Left hindlimb (tissue), 1 donor: ENCODE data around the gene SAPCD1.
"Not testable (repeated sequence)": the region's sequence is repeated elsewhere in the genome, so short reads cannot be mapped to it uniquely, and the experiment has no call there.

Experiments
- DNase-seq: peaks from one replicate; pipeline ENCODE4 v3.0.0-alpha.2; 2018

Gene SAPCD1

DNA sequence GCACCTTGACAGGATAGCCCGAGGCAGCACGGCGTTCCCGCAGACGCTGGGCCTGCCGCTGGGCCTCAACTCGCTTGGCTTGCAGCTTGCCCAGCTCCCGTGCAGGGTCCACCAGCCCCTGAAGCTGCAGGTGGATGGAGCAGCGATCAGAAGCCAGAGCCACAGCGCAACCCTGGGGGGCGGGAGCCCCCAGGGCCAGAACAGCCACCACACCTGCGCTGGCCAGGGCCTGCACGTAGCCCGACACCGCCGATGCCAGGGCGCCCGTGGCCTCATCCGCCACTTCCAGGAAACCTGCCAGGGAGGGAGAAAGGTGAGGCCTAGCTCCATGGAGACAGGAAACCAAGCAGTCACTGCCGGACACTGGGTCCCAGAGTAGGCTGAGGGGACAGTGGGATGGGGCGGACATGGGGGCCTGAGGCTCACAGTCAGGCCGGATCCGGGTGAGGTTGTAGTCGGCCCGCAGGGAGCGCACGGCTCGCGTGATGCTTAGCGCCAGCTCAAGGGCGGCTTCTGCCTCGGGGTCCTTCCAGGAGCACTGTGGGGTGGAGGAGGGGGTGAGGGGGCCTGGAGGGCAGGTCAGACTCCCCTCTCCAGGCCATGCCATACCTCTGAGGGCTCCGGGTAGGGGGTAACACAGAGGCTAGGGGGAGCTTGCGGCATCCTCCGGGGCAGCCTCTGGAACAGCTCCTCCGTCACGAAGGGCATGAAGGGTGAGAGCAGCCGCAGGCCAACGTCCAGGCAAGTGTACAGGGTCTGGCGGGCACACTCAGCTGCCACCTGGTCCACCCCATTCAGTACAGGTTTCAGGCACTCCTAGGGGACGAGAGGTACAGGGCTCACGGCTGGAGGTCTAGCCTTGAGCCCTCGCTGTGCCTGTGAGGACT is 16.8 kb downstream of the SAPCD1 start:
- no peak for DNase-seq

DNA sequence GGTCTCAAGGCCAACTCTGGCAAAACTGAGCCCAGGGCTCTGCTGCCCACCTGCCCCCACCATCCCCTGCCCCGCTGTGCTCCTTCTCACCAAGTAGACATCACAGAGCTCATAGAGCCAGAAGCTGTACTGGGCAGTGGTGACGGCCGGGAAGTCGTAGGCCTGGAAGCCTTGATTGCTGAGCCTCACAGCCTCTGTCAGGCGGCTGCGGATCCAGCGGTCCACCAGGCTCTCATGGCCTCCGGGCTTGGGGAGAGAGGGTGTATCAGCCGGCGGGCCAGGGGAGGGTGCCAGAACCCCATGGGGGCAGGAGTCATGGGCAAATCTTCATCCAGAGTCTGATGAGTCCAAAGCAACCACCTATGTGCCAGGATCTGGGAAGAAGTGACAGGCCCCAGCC is 17.5 kb downstream of the SAPCD1 start:
- no peak for DNase-seq

DNA sequence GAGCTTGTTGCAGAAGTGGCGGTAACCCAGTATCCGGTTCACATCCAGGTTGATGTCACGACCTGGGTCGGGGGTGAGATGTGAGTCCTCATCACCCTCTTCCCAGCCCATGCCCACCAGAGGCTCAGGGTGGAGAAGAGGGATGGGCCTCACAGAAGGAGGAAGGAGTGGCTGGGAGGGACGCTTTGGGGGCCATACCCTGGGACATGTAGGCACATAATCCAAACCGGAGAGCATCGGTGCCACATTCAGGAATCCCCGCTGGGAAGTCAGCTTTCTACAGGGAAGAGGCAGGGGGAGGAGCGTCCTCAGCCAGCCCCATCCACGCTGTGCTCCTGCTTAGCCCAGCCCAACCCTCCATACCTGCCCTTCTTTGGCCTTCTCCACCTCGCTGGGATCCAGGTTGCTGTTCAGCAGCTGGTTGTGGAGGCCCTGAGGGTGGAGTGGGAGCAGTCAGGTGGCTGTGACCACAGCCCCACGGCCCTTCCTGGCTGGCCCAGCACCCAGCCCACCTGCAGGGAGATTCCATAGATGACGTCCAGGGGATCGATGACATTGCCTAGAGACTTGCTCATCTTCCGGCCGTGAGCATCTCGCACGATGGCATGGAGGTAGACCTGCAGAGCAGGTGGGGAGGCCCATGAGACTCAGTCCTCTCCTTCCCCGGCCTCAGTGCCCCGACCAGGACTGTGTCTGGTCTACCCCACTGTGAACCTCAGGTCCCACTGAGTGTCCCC is 18.2 kb downstream of the SAPCD1 start:
- no peak for DNase-seq

DNA sequence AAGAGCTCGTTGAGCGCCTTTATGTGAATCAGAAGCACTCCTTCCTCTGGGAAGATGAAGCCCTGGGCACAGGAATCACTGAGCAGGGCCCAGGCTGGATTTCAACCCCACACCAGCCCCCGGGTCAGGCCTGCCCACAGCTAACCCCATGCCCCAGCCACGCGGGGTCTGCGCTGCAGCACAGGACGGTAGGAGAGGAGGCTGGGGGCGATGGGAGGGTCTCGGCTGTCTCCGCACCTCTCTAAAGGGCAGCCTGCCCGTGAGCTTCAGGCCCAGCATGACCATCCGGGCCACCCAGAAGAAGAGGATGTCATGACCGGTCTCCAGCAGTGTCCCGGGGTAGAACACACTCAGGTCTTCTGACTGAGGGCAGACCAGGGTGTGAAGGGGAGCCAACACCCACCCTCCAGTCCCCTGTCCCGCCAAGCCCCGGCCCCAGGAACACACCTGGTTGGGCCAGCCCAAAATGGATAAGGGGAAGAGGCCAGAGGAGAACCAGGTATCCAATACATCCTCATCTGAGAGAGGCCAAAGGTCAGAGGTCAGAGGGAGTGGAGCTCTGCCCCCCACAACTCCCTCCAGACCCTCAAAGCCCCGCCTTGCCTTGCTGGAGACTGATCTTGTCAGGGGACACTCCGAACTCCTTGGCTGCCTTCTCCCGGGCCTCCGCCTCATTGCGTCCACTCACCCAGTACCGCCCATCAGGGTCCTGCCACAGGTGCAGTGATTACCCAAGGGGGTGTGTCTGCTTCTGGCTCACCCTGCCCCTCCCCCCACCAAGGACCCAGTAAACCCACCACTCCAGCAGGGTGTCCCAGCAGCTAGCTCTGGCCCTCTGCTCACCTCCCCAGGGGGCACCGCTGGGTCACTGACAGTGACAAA is 19.0 kb downstream of the SAPCD1 start:
- DNase-seq: no peak

DNA sequence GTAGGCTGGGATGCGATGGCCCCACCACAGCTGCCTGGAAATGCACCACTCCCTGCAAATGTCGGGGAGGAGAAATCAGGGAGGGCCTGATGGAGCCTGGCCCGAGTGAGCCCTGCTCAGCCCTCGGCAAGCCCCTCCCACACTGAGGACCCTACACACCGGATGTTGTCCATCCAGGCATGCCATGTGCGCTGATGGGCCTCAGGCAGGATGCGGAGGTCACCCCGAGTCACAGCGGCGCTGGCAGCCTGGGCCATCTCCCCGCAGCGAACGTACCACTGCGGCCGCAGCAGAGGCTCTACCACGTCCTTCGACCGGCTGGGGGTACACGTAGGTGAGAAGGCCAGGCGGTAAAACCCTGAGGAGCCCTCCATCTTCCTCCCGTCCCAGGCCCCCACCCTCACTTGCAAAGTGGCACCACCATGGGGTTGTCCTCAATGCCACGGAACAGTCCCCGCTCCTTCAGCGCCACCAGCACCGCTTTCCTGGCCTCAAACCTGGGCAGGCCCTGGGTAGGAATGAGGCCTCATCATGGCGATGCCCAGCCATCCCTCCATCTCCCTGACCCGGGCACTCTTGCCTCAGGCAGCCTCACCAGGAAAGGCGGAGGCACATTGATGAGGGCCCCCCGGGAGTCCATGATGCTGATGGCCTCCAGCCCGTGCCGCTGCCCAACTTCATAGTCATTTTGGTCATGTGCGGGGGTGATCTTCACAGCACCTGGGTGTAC is 19.8 kb downstream of the SAPCD1 start:
- no peak for DNase-seq

DNA sequence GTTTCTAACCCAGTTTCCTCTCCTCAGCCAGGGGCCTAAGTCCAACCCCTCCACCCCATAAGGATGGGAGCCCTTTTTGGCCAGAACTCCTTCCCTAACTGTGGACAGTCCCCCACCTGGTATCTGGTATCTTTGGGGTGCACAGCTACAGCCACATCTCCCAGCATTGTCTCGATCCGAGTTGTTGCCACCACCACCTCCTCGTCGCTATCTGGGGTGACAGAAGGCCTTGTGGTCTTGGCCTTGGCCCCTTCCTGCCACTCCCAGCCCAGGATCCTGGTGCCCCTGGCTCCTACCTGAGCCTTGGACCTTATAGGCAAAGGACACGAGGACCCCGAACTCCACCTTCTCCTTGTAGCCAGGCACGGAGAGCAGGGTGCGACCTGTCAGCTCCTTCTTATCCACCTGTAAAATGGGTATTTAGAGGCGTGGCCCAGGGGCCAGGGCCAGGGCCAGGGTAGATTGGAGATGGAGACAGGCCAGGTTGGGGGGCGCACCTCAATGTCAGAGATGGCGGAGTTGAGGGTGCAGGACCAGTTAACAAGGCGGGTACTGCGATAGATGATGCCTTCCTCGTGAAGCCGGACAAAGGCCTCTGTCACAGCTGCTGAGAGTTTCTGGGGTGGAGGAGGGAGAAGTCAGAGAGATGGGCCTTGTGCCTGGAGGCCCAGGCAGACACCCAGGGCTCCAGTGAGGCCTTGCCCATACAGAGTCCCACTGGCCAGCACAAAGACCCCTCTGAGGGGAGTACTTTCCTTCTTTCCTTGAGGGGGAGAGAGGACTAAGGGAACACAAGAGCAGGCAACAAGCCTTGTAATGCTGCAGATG is 21.9 kb downstream of the SAPCD1 start:
- DNase-seq: no peak

DNA sequence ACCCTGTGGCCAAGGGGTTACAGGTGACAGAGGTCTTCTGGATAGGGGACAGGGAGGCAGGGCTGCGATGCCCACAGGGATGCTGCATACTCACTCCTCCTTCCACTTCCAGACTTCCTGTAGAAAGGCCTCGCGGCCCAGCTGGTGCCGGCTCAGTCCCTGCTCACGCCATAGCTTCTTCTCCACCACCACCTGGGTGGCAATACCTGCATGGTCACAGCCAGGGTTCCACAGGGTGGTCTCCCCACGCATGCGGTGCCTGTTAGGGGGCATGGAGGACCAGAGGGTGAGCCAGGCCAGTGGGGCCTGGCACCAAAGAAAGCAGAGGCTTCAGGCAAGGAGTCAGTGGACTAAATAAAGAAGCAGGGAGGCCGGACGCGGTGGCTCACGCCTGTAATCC is 23.0 kb downstream of the SAPCD1 start:
- no peak for DNase-seq

DNA sequence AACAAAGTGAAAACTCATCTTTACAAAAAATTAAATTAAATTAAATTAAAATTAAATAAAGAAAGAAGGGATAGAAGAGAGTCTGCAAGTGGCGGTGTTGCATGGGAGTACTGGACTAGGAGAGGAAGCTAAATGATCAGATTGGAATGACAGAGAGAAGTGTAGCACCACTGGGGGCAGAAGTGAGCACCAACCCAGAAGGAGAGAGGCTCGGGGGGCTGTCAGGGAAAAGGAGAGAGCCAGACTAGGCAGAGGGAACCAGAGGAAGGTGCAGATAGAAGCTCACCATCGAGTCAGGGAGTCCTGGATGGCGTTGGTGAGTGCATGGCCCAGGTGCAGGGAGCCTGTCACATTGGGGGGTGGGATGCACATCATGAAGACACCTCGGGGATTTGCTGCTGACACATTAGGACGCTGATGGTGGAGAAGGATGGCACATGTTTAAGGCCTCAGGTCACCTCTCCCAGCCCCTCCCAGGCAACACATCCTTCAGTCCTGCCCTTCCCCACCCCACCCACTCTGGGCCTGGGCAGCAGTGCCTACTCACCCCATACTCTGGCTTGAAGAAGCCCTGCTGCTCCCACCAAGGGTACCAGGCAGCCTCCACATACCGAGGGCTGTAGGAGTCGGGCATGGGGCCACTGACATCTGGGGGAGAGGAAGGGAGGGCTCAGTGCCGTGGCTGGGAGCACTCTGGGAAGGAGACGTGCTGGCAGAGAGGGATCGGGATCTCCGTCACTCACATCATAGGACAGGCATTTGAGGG is 29.1 kb downstream of the SAPCD1 start:
- peak; percentile 73 for DNase-seq

DNA sequence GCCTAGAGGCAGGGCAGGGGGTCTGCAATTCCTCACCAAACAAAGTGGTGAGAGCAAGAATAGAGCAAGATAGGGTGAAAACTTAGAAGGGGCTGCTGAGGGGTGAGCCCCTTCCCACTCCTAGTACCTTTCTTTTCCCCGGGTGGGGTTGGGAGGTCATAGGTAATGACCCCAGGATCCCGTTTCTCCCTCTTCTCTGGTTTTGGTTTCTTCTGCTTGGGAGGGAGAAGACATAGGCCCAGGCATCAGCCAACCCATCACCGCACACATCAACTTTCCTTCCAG is 29.6 kb downstream of the SAPCD1 start:
- DNase-seq: no peak

DNA sequence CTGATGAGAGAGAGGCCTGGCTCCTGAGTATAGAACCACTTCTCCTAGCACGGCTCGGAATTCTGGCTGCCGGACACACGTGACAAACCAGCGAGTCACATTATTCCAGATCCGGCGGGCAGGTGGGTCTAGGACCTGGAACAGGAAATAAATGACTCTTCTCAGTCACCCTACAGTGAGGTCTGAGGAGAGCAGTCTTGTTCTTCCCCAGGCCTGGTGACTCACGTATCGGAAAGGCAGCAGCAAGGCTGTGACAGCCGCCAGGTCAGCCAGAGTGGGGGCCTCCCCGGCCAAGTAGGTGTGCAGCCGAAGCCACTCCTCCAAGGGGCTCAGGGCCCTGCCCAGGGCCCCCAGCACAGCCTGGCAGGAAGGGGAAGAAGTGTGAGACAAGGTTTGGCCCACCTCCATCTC is 30.3 kb downstream of the SAPCD1 start:
- no peak for DNase-seq

DNA sequence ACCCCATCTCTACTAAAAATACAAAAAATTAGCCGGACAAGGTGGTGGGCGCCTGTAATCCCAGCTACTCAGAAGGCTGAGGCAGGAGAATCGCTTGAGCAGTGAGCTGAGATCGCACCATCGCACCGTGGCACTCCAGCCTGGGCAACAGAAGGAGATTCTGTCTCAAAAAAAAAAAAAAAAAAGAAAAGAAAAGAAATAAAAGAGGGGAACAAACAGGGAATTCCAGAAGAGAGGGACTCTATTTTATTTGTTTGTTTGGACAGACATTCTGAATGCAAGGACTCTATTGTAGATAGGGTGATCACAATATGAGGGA is 31.4 kb downstream of the SAPCD1 start:
- DNase-seq: not testable (repeated sequence)

DNA sequence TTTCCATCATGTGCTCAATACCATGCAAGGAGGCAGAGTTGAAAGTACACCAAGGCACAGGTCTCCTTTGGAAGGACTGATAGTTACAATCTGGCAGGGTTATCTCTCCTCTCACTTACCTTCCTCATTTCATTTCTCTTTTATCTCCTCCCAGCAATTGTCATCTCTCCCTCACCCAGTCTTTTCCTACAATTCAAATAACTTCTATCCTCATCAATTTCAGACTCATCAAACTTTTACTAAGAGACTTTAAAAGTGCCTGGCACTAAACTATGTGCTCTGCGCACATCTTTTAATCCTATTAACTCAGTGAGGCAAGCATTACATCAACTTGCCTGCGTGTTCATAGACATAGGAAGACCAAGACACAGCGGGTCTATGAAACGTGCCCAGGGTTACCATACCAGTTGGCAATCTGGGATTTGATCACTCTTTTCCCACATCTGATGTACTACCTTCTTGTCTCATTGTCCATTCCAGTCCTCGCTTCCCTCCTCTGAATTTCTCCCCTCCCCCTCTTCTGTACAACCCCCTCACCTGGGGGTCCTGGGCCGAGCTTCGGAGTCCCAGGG is 31.9 kb downstream of the SAPCD1 start:
- DNase-seq: no peak

DNA sequence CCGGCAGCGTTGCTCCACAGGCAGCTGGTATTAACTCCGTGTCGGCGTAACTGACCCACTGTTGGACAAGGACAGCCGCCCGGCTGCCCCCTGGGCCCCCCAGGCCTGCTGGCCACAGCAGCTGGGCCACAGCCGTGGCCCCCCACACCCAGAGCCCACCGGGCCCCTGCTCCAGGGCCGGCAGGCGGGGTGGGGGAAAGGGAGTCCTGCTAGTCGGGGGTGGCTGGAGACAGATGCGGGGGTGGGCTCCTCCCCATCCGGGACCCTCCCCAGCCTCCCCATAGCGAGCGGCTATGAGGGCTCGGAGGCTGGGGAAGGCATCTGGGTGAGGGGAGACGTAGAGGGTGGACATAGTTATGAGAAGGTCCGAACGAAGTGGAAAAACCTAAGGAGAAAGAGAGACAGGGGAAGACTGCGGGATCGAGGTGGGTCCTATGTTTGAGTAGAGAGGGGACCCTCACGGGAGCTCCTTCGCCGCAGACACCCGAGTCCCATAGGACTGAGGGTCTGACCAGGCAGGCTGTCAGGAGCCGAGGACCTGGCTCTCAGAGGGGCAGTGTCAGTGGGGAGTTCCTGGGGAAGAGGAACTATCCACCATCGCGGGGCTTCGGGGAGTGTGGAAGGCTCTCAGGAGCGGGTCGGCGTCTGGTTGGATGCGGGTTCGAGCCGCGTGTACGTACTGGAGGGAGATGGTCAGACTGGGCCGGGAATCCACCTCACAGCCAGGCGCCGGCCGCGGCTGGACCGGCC is 32.6 kb downstream of the SAPCD1 start:
- no peak for DNase-seq

DNA sequence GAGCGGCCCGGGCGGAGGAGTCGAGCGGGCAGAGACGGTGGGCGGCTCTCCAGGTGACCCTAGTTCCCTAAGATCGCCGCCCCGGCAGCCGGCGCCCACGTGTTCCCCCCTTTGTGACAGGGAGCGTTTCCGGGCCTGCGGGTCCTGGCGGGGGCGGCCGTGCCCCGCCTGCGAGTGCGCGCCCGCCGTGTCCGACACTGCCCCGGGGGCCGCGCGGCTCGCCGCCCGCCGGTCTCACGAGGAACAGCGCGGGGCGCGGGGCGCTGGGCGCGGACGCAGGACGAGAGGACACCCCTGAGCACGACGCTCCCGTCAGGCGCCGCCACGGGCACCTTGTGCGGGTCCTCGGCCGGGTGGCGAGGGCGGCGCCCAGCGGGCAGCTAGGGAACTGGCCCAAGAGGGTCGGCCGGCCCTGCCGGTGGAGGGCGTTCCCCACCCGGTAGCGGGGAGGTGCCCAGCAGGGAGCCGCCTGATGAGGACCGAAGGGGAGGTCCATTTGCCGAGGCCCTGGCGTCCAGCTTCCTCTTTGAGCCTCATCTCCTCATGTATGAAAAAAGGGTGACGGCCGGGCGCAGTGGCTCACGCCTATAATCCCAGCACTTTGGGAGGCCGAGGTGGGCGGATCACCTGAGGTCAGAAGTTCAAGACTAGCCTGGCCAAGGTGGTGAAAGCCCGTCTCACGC is 33.3 kb downstream of the SAPCD1 start, which contains the start of gene VARS1:
TSS of gene VARS1 (minus strand) at position 137 of the 683 bp plus-strand sequence. CDS start 535 bp downstream, outside the sequence.
- DNase-seq: peak; percentile 91

DNA sequence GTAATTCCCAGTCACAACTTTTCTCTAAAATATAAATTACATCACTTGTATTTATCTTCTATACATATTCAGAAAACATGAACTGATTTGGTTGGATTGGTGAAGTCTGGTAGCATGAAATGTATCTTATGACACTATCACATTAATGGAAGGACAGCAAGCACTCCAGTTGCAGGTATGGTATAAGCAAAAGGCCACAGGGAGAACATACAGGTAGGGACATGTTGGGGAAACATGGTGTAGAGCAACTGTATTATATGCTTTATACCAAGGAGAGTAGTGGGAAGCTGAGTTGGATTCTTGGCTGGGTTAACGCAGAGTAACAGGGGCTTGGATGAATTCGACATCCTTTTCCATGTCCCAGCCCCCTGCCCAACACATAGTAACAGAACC is 34.5 kb downstream of the SAPCD1 start:
- no peak for DNase-seq

DNA sequence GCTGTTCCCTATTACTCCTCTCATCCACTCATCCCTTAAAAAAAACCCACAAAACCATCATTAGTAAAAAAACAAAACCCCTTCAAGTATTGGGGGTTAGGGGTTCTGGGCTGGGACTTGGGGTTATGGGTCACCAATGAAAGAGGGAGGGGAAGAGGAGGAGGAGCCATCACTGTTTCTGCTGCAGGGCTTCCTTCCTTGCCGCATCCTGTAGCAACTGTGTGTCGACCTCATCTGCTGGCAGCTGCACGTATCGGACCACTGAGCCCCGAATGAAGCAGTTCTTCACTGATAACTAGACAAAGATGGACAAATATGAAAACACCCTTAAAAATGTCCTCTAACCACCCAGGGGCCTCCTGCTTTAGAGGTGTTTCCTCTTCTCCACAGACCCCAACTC is 35.1 kb downstream of the SAPCD1 start:
- DNase-seq: no peak

DNA sequence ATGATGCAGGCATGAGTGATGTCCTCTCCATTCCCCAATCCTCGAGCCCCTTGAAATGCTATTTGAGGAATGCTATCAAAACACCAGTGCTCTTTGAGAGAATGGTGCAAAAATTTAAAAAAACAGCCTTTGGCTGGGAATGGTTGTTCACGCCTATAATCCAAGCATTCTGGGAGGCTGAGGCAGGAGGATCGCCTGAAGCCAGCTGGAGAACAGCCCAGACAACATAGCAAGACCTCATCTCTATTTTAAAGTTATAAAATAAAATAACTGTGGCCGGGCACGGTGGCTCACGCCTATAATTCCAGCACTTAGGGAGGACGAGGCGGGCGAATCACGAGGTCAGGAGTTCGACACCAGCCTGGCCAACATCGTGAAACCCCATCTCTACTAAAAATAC is 37.3 kb downstream of the SAPCD1 start:
- no peak for DNase-seq

DNA sequence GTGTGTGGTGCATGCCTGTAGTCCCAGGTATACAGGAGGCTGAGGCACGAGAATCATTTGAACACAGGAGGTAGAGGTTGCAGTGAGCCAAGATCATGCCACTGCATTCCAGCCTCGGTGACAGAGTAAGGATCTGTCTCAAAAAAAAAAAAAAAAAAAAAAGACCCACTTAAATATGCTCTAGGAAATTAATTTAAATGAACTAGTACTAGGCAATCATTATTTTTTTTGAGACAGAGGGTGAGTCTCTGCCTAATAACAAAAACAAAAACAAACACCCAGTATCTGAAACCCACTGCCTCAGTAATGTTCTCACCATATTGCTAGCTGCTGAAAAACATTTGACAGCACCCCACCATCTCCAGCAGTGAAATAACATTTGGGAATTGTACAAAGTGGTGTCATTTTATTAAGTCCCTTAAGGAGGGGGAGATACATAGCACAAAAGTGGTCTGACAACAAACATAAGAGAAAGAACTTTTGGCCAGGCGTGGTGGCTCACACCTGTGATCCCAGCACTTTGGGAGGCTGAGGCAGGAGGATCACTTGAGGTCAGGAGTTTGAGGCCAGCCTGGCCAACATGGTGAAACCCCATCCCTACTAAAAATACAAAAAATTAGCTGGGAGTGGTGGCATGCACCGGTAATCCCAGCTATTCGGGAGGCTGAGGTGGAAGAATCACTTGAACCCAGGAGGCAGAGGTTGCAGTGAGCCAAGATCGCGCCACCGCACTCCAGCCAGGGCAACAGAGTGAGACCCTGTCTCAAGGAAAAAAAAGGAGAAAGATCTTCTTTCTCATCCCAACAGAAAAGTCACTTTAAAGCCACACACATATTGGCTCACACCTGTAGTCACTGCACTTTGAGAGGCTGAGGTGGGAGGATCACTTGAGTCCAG is 38.8 kb downstream of the SAPCD1 start:
- not testable (repeated sequence) for DNase-seq
